Panc1 (cell line): ENCODE measurements around the gene STK17B. TPM values are rescaled to one million over a fixed set of nuclear protein-coding genes. Genes with fewer than 3 reads are reported as not detected.

Experiments
- ATAC-seq: fragments of 200-7000 bp; cut with Tn5 transposase; 2 replicates; pipeline ENCODE4 v1.9.1; 2020; ENCODE audit warnings: mild to moderate bottlenecking, moderate library complexity
- BruUV-seq: library from RNA; stranded (reverse); fragments of 400-500 nt; replicated peaks from 2 replicates; lab custom pipeline; 2021; lab: Mats Ljungman, UMichigan
- CTCF ChIA-PET: fragments of 300-600 bp; sonication (Branson Sonifier 250); formaldehyde crosslinking; loops from one replicate; lab custom pipeline; 2022; ENCODE audit warnings: antibody characterized with exemption; lab: Charles Lee
- POLR2A ChIA-PET: fragments of 300-600 bp; sonication (Branson Sonifier 250); formaldehyde crosslinking; loops from one replicate; lab custom pipeline; 2022; ENCODE audit warnings: antibody characterized with exemption; lab: Charles Lee
- DNase-seq: peaks from one replicate; pipeline ENCODE4 v3.0.0-alpha.2; 2010; ENCODE audit warnings: low read depth, low spot score
- H3K27ac ChIP-seq: 2 replicates; pipeline ENCODE4 v1.5.1; 2011; ENCODE audit warnings: mild to moderate bottlenecking, low read length, inconsistent platforms
- H3K27me3 ChIP-seq: fragments of 200-500 bp; sonication (Bioruptor generic); 2 replicates; pipeline ENCODE4 v1.6.0; 2014; ENCODE audit warnings: low read length, inconsistent platforms; ENCODE audit not compliant: control insufficient read depth, insufficient read depth
- H3K36me3 ChIP-seq: fragments of 200-500 bp; sonication (Bioruptor generic); 2 replicates; pipeline ENCODE4 v1.5.1; 2014; ENCODE audit warnings: inconsistent platforms, mild to moderate bottlenecking, low read length, moderate library complexity; ENCODE audit not compliant: control insufficient read depth, insufficient read depth
- H3K4me1 ChIP-seq: 2 replicates; pipeline ENCODE4 v1.5.1; 2011; ENCODE audit warnings: inconsistent platforms, mild to moderate bottlenecking, low read length, moderate library complexity; ENCODE audit not compliant: control insufficient read depth, insufficient read depth
- H3K4me3 ChIP-seq, 2 experiments: 2 replicates each; pipeline ENCODE4 v1.5.1; 2011 to 2012; ENCODE audit warnings: low read depth in 2 of 2, low read length in 2 of 2, mild to moderate bottlenecking in 2 of 2, inconsistent platforms in 1 of 2, moderate library complexity in 1 of 2
- H3K9me3 ChIP-seq: fragments of 200-500 bp; sonication (Bioruptor generic); 2 replicates; pipeline ENCODE4 v1.5.1; 2014; ENCODE audit warnings: low read depth, mild to moderate bottlenecking, inconsistent platforms, low read length, moderate library complexity; ENCODE audit not compliant: control insufficient read depth, insufficient read depth
- POLR2AphosphoS5 ChIP-seq: IDR thresholded peaks from 2 replicates; pipeline ENCODE4 v1.6.1; 2012; ENCODE audit warnings: mild to moderate bottlenecking, low read depth, low read length, moderate library complexity
- SIN3A ChIP-seq: IDR thresholded peaks from 2 replicates; pipeline ENCODE4 v1.6.1; 2012; ENCODE audit warnings: low read depth, mild to moderate bottlenecking, low read length, moderate library complexity, borderline replicate concordance; ENCODE audit not compliant: insufficient read depth
- TCF7L2 ChIP-seq: IDR thresholded peaks from 2 replicates; pipeline ENCODE4 v1.6.1; 2011; ENCODE audit warnings: mild to moderate bottlenecking, low read depth, low read length, inconsistent platforms
- in situ Hi-C: cut with HindIII; loops from 2 replicates; pipeline ENCODE4 v1.10.0; 2016; ENCODE audit warnings: low sequenced_read_pairs, low pct_unique_long_range_greater_than_20kb
- intact Hi-C: fragments of 100-400 bp; cut with micrococcal nuclease; formaldehyde crosslinking; loops from one replicate; pipeline ENCODE4 v1.10.0; 2022; ENCODE audit not compliant: unreplicated experiment
- total RNA-seq: library from RNA; stranded (reverse); gene quantifications from one replicate; pipeline ENCODE4 v1.2.1, GENCODE V29; 2021; ENCODE audit not compliant: unreplicated experiment
- TF ChIP-seq, protein P1 (sequence below): fragments of 450-650 bp; IDR thresholded peaks from 2 replicates; pipeline ENCODE4 v1.5.1; 2017; ENCODE audit warnings: mild to moderate bottlenecking
- TF ChIP-seq, protein P2 (sequence below), 2 experiments: IDR thresholded peaks; 2 replicates each; pipeline ENCODE4 v1.6.1; 2011 to 2012; ENCODE audit warnings: low read depth in 2 of 2, control low read depth in 1 of 2, low read length in 1 of 2, mild to moderate bottlenecking in 1 of 2, moderate library complexity in 1 of 2; ENCODE audit not compliant: insufficient read depth in 1 of 2

Gene STK17B
- total RNA-seq, 1 experiment from 2014 or later = 19.3 TPM

DNA sequence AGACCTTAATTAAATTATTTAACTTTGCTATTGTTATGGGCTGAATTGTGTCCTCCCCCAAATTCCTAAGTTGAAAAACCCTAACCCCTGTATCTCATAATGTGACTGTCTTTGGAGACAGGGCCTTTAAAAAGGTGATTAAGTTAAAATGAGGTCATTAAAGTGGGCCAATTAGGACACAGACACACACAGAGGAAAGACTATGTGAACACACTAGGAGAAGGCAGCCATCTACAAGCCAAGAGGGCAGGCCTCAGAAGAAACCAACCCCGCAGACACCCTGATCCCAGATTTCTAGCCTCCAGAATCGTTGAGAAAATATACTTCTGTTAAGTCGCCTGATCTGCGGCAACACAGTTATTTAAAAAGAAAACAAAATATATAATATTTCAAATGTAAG is 6.4 kb downstream of the STK17B start:
- H3K27me3 ChIP-seq = no peaks in the 10 kb centered on the region
- ChIA-PET POLR2A (interaction anchor here (0.6 kb wide), 2 partner anchors 13 to 87 kb away, joined by 3 read pairs; no protein-coding TSS in a partner anchor), CTCF (no interaction called here)
- H3K36me3 ChIP-seq = peaks cover 6% of the 10 kb centered on the region; the same call in 1 of the 2 replicates
- DNase-seq (no peak), ATAC-seq (no peak)
- intact Hi-C loops = no loop called here
- peak overlapping the region; percentile 45; the same call in 1 of the 2 replicates for H3K27ac ChIP-seq
- no peak for TF ChIP-seq SIN3A
- TF ChIP-seq, protein P1, sequence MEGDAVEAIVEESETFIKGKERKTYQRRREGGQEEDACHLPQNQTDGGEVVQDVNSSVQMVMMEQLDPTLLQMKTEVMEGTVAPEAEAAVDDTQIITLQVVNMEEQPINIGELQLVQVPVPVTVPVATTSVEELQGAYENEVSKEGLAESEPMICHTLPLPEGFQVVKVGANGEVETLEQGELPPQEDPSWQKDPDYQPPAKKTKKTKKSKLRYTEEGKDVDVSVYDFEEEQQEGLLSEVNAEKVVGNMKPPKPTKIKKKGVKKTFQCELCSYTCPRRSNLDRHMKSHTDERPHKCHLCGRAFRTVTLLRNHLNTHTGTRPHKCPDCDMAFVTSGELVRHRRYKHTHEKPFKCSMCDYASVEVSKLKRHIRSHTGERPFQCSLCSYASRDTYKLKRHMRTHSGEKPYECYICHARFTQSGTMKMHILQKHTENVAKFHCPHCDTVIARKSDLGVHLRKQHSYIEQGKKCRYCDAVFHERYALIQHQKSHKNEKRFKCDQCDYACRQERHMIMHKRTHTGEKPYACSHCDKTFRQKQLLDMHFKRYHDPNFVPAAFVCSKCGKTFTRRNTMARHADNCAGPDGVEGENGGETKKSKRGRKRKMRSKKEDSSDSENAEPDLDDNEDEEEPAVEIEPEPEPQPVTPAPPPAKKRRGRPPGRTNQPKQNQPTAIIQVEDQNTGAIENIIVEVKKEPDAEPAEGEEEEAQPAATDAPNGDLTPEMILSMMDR = no peak
- TF ChIP-seq TCF7L2 = no peak
- TF ChIP-seq, protein P2, sequence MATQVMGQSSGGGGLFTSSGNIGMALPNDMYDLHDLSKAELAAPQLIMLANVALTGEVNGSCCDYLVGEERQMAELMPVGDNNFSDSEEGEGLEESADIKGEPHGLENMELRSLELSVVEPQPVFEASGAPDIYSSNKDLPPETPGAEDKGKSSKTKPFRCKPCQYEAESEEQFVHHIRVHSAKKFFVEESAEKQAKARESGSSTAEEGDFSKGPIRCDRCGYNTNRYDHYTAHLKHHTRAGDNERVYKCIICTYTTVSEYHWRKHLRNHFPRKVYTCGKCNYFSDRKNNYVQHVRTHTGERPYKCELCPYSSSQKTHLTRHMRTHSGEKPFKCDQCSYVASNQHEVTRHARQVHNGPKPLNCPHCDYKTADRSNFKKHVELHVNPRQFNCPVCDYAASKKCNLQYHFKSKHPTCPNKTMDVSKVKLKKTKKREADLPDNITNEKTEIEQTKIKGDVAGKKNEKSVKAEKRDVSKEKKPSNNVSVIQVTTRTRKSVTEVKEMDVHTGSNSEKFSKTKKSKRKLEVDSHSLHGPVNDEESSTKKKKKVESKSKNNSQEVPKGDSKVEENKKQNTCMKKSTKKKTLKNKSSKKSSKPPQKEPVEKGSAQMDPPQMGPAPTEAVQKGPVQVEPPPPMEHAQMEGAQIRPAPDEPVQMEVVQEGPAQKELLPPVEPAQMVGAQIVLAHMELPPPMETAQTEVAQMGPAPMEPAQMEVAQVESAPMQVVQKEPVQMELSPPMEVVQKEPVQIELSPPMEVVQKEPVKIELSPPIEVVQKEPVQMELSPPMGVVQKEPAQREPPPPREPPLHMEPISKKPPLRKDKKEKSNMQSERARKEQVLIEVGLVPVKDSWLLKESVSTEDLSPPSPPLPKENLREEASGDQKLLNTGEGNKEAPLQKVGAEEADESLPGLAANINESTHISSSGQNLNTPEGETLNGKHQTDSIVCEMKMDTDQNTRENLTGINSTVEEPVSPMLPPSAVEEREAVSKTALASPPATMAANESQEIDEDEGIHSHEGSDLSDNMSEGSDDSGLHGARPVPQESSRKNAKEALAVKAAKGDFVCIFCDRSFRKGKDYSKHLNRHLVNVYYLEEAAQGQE (IDR thresholded peaks at IDR 0.05; ENCODE audit: insufficient read depth in 1 of 2, low read depth in 2 of 2, low read length in 1 of 2) = no peak
- no peak for TF ChIP-seq POLR2AphosphoS5
- H3K4me1 ChIP-seq = peaks cover 47% of the 10 kb centered on the region
- H3K9me3 ChIP-seq = no peaks in the 10 kb centered on the region
- H3K4me3 ChIP-seq = no peak overlapping the region
- in situ Hi-C loops = no loop called here
- BruUV-seq = no TSS peak

DNA sequence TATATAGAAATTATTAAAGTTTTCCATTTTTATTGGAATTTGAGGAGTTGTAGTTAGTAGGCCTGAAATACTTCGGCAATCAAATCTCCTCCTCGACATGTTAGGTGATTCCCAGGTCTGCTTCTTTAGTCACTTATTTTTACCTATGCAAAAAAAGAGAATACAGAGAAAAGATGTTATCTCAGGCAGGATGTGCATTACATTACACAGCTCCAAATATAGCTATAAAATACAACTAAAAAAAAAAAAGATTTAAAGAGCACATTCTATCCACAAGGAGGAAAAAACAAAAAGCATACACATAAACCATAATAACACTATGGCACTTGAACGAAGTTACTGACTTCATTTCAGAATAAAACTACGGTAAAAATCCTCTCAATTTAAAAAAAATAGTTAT is 8.1 kb downstream of the STK17B start:
- Histone ChIP-seq H3K36me3 (peaks cover 6% of the 10 kb centered on the region; the same call in 1 of the 2 replicates), H3K27ac (no peak overlapping the region), H3K27me3 (no peaks in the 10 kb centered on the region), H3K4me3 (no peak overlapping the region), H3K4me1 (peaks cover 47% of the 10 kb centered on the region), H3K9me3 (no peaks in the 10 kb centered on the region)
- TF ChIP-seq, protein P1 = no peak
- BruUV-seq = no TSS peak
- ATAC-seq (no peak), DNase-seq (no peak)
- in situ Hi-C loops = no loop called here
- intact Hi-C loops = no loop called here
- ChIA-PET CTCF (interaction anchor here (0.6 kb wide), 1 partner anchor 774 kb away, joined by 7 read pairs; no protein-coding TSS in a partner anchor), POLR2A (interaction anchor here (0.6 kb wide), 1 partner anchor 571 kb away, joined by 3 read pairs; no protein-coding TSS in a partner anchor)
